Measurements from ENCODE around the gene POLD2.

The POLD2 gene

GRCh38 chr7:44147026-44147991 lies 24.0 kb upstream of the POLD2 start:
- POLR2A ChIA-PET = no interaction called here
- WGBS (ENCODE audit: insufficient coverage) = 91% methylated on average over 17 of the region's 33 CpGs
- CTCF ChIA-PET = interaction anchor here (1.1 kb wide), 2 partner anchors 16 to 34 kb away, joined by 3 to 4 read pairs; no protein-coding TSS in a partner anchor
- Histone ChIP-seq H3K36me3 (ENCODE audit: control insufficient read depth in 4 of 4, insufficient read depth in 4 of 4, low read length in 3 of 4) (no peaks in the 10 kb centered on the region), H3K27ac (ENCODE audit: insufficient read depth in 1 of 2, low read depth in 1 of 2, low read length in 2 of 2, poor library complexity in 1 of 2, severe bottlenecking in 2 of 2) (no peak overlapping the region), H3K4me3 (ENCODE audit: control insufficient read depth in 1 of 7, extremely low read depth in 1 of 7, insufficient read depth in 4 of 7, low read depth in 2 of 7, low read length in 6 of 7) (no peak overlapping the region), H3K4me1 (ENCODE audit: control extremely low read depth in 1 of 4, control insufficient read depth in 4 of 4, insufficient read depth in 4 of 4, low read length in 3 of 4) (peaks cover 0 to 15% (median 11%) of the 10 kb centered on the region in 4 experiments), H3K9me3 (ENCODE audit: control extremely low read depth in 1 of 5, control insufficient read depth in 4 of 5, insufficient read depth in 2 of 5, low read depth in 1 of 5, low read length in 4 of 5) (peaks cover 0 to 5% (median 0%) of the 10 kb centered on the region in 5 experiments), H3K27me3 (replicated peaks in 2 of 5; ENCODE audit: control insufficient read depth in 4 of 5, insufficient read depth in 5 of 5, low read length in 4 of 5) (peaks cover 0 to 39% (median 19%) of the 10 kb centered on the region in 5 experiments)
- DNase-seq = no peak

GRCh38 chr7:44145969-44146911 lies 22.9 kb upstream of the POLD2 start:
- peak overlapping the region in 5 of 7 experiments; percentile 38 to 71 (median 63) for H3K4me3 ChIP-seq (ENCODE audit: control insufficient read depth in 1 of 7, extremely low read depth in 1 of 7, insufficient read depth in 4 of 7, low read depth in 2 of 7, low read length in 6 of 7)
- POLR2A ChIA-PET = no interaction called here
- peaks cover 0 to 5% (median 0%) of the 10 kb centered on the region in 5 experiments for H3K9me3 ChIP-seq (ENCODE audit: control extremely low read depth in 1 of 5, control insufficient read depth in 4 of 5, insufficient read depth in 2 of 5, low read depth in 1 of 5, low read length in 4 of 5)
- peaks cover 0 to 15% (median 11%) of the 10 kb centered on the region in 4 experiments for H3K4me1 ChIP-seq (ENCODE audit: control extremely low read depth in 1 of 4, control insufficient read depth in 4 of 4, insufficient read depth in 4 of 4, low read length in 3 of 4)
- H3K36me3 ChIP-seq (ENCODE audit: control insufficient read depth in 4 of 4, insufficient read depth in 4 of 4, low read length in 3 of 4) = no peaks in the 10 kb centered on the region
- CTCF ChIA-PET = no interaction called here
- DNase-seq = peak; percentile 38 to 67 (median 64)
- peaks cover 0 to 41% (median 19%) of the 10 kb centered on the region in 5 experiments for H3K27me3 ChIP-seq (replicated peaks in 2 of 5; ENCODE audit: control insufficient read depth in 4 of 5, insufficient read depth in 5 of 5, low read length in 4 of 5)
- WGBS (ENCODE audit: insufficient coverage) = 26% methylated on average over 40 of the region's 65 CpGs
- H3K27ac ChIP-seq (ENCODE audit: insufficient read depth in 1 of 2, low read depth in 1 of 2, low read length in 2 of 2, poor library complexity in 1 of 2, severe bottlenecking in 2 of 2) = no peak overlapping the region

- WGBS (ENCODE audit: insufficient coverage) = 11% methylated on average over 49 of the region's 53 CpGs
- DNase-seq = peak; percentile 31 to 76 (median 73)
- ChIA-PET CTCF (no interaction called here), POLR2A (no interaction called here)
- peaks cover 0 to 41% (median 19%) of the 10 kb centered on the region in 5 experiments for H3K27me3 ChIP-seq (replicated peaks in 2 of 5; ENCODE audit: control insufficient read depth in 4 of 5, insufficient read depth in 5 of 5, low read length in 4 of 5)
- H3K4me3 ChIP-seq (ENCODE audit: control insufficient read depth in 1 of 7, extremely low read depth in 1 of 7, insufficient read depth in 4 of 7, low read depth in 2 of 7, low read length in 6 of 7) = peak overlapping the region in 5 of 7 experiments; percentile 38 to 71 (median 63)
- H3K9me3 ChIP-seq (ENCODE audit: control extremely low read depth in 1 of 5, control insufficient read depth in 4 of 5, insufficient read depth in 2 of 5, low read depth in 1 of 5, low read length in 4 of 5) = peaks cover 0 to 5% (median 0%) of the 10 kb centered on the region in 5 experiments
- H3K4me1 ChIP-seq (ENCODE audit: control extremely low read depth in 1 of 4, control insufficient read depth in 4 of 4, insufficient read depth in 4 of 4, low read length in 3 of 4) = peaks cover 0 to 15% (median 11%) of the 10 kb centered on the region in 4 experiments
- no peaks in the 10 kb centered on the region for H3K36me3 ChIP-seq (ENCODE audit: control insufficient read depth in 4 of 4, insufficient read depth in 4 of 4, low read length in 3 of 4)
- H3K27ac ChIP-seq (ENCODE audit: insufficient read depth in 1 of 2, low read depth in 1 of 2, low read length in 2 of 2, poor library complexity in 1 of 2, severe bottlenecking in 2 of 2) = no peak overlapping the region
Observed at GRCh38 chr7:44145479-44145968, 22.2 kb upstream of the POLD2 start.

- no peak overlapping the region for H3K27ac ChIP-seq (ENCODE audit: insufficient read depth in 1 of 2, low read depth in 1 of 2, low read length in 2 of 2, poor library complexity in 1 of 2, severe bottlenecking in 2 of 2)
- CTCF ChIA-PET = no interaction called here
- POLR2A ChIA-PET = no interaction called here
- H3K4me1 ChIP-seq (ENCODE audit: control extremely low read depth in 1 of 4, control insufficient read depth in 4 of 4, insufficient read depth in 4 of 4, low read length in 3 of 4) = peaks cover 0 to 15% (median 11%) of the 10 kb centered on the region in 4 experiments
- DNase-seq = no peak
- WGBS (ENCODE audit: insufficient coverage) = 74% methylated on average over 30 of the region's 31 CpGs
- H3K9me3 ChIP-seq (ENCODE audit: control extremely low read depth in 1 of 5, control insufficient read depth in 4 of 5, insufficient read depth in 2 of 5, low read depth in 1 of 5, low read length in 4 of 5) = peaks cover 0 to 5% (median 0%) of the 10 kb centered on the region in 5 experiments
- H3K27me3 ChIP-seq (replicated peaks in 2 of 5; ENCODE audit: control insufficient read depth in 4 of 5, insufficient read depth in 5 of 5, low read length in 4 of 5) = peaks cover 0 to 37% (median 19%) of the 10 kb centered on the region in 5 experiments
- no peaks in the 10 kb centered on the region for H3K36me3 ChIP-seq (ENCODE audit: control insufficient read depth in 4 of 4, insufficient read depth in 4 of 4, low read length in 3 of 4)
- H3K4me3 ChIP-seq (ENCODE audit: control insufficient read depth in 1 of 7, extremely low read depth in 1 of 7, insufficient read depth in 4 of 7, low read depth in 2 of 7, low read length in 6 of 7) = peak overlapping the region in 3 of 7 experiments; percentile 38 to 71 (median 63)
Observed at GRCh38 chr7:44144968-44145478, 21.7 kb upstream of the POLD2 start.

GRCh38 chr7:44144426-44144967 lies 21.1 kb upstream of the POLD2 start:
- no peak for DNase-seq
- Histone ChIP-seq H3K4me1 (ENCODE audit: control extremely low read depth in 1 of 4, control insufficient read depth in 4 of 4, insufficient read depth in 4 of 4, low read length in 3 of 4) (peaks cover 0 to 15% (median 11%) of the 10 kb centered on the region in 4 experiments), H3K27me3 (replicated peaks in 2 of 5; ENCODE audit: control insufficient read depth in 4 of 5, insufficient read depth in 5 of 5, low read length in 4 of 5) (peaks cover 0 to 37% (median 19%) of the 10 kb centered on the region in 5 experiments), H3K27ac (ENCODE audit: insufficient read depth in 1 of 2, low read depth in 1 of 2, low read length in 2 of 2, poor library complexity in 1 of 2, severe bottlenecking in 2 of 2) (no peak overlapping the region), H3K4me3 (ENCODE audit: control insufficient read depth in 1 of 7, extremely low read depth in 1 of 7, insufficient read depth in 4 of 7, low read depth in 2 of 7, low read length in 6 of 7) (no peak overlapping the region), H3K36me3 (ENCODE audit: control insufficient read depth in 4 of 4, insufficient read depth in 4 of 4, low read length in 3 of 4) (no peaks in the 10 kb centered on the region), H3K9me3 (ENCODE audit: control extremely low read depth in 1 of 5, control insufficient read depth in 4 of 5, insufficient read depth in 2 of 5, low read depth in 1 of 5, low read length in 4 of 5) (peaks cover 0 to 5% (median 0%) of the 10 kb centered on the region in 5 experiments)
- 95% methylated on average over 6 of the region's 6 CpGs for WGBS (ENCODE audit: insufficient coverage)
- CTCF ChIA-PET = no interaction called here
- POLR2A ChIA-PET = no interaction called here

GRCh38 chr7:44143646-44144250 lies 20.4 kb upstream of the POLD2 start:
- 80% methylated on average over 5 of the region's 6 CpGs for WGBS (ENCODE audit: insufficient coverage)
- Histone ChIP-seq H3K9me3 (ENCODE audit: control extremely low read depth in 1 of 5, control insufficient read depth in 4 of 5, insufficient read depth in 2 of 5, low read depth in 1 of 5, low read length in 4 of 5) (peaks cover 0 to 5% (median 0%) of the 10 kb centered on the region in 5 experiments), H3K4me3 (ENCODE audit: control insufficient read depth in 1 of 7, extremely low read depth in 1 of 7, insufficient read depth in 4 of 7, low read depth in 2 of 7, low read length in 6 of 7) (no peak overlapping the region), H3K27ac (ENCODE audit: insufficient read depth in 1 of 2, low read depth in 1 of 2, low read length in 2 of 2, poor library complexity in 1 of 2, severe bottlenecking in 2 of 2) (no peak overlapping the region), H3K4me1 (ENCODE audit: control extremely low read depth in 1 of 4, control insufficient read depth in 4 of 4, insufficient read depth in 4 of 4, low read length in 3 of 4) (peaks cover 0 to 15% (median 11%) of the 10 kb centered on the region in 4 experiments), H3K36me3 (ENCODE audit: control insufficient read depth in 4 of 4, insufficient read depth in 4 of 4, low read length in 3 of 4) (no peaks in the 10 kb centered on the region), H3K27me3 (replicated peaks in 2 of 5; ENCODE audit: control insufficient read depth in 4 of 5, insufficient read depth in 5 of 5, low read length in 4 of 5) (peaks cover 0 to 35% (median 19%) of the 10 kb centered on the region in 5 experiments)
- CTCF ChIA-PET = no interaction called here
- no peak for DNase-seq
- POLR2A ChIA-PET = no interaction called here
